HG03064 (cell line): ENCODE results near the gene PACS1.

Experiments used
- ATAC-seq: cut with Tn5 transposase; IDR thresholded peaks from one replicate; pipeline ENCODE4 v1.9.1; 2021; ENCODE audit warnings: low read depth; ENCODE audit not compliant: unreplicated experiment

PACS1 gene

GRCh38 chr11:66131937-66132632 lies 62.0 kb downstream of the PACS1 start:
- ATAC-seq = no peak

GRCh38 chr11:66133216-66133775 lies 63.2 kb downstream of the PACS1 start:
- ATAC-seq = no peak

GRCh38 chr11:66136752-66137123 lies 66.7 kb downstream of the PACS1 start:
- no peak for ATAC-seq

- ATAC-seq = no peak
Observed at GRCh38 chr11:66139817-66140404, 69.8 kb downstream of the PACS1 start.

- ATAC-seq = no peak
Observed at GRCh38 chr11:66142370-66143263, 72.5 kb downstream of the PACS1 start.

- no peak for ATAC-seq
Observed at GRCh38 chr11:66143264-66143566, 73.1 kb downstream of the PACS1 start.

- no peak for ATAC-seq
Observed at GRCh38 chr11:66143996-66144678, 74.1 kb downstream of the PACS1 start.

GRCh38 chr11:66146074-66146473 lies 76.0 kb downstream of the PACS1 start:
- no peak for ATAC-seq

- ATAC-seq = no peak
Observed at GRCh38 chr11:66146940-66147339, 76.9 kb downstream of the PACS1 start.

- ATAC-seq = no peak
Observed at GRCh38 chr11:66150140-66150539, 80.1 kb downstream of the PACS1 start.

GRCh38 chr11:66150725-66151124 lies 80.7 kb downstream of the PACS1 start:
- no peak for ATAC-seq

- ATAC-seq = no peak
Observed at GRCh38 chr11:66151273-66151672, 81.2 kb downstream of the PACS1 start.

- ATAC-seq = no peak
Observed at GRCh38 chr11:66154109-66154508, 84.0 kb downstream of the PACS1 start.

GRCh38 chr11:66155387-66156073 lies 85.5 kb downstream of the PACS1 start:
- ATAC-seq = no peak

GRCh38 chr11:66157182-66157864 lies 87.3 kb downstream of the PACS1 start:
- no peak for ATAC-seq

- no peak for ATAC-seq
Observed at GRCh38 chr11:66158156-66158555, 88.1 kb downstream of the PACS1 start.

GRCh38 chr11:66159324-66159984 lies 89.4 kb downstream of the PACS1 start:
- no peak for ATAC-seq

GRCh38 chr11:66160709-66161108 lies 90.6 kb downstream of the PACS1 start:
- no peak for ATAC-seq

- no peak for ATAC-seq
Observed at GRCh38 chr11:66168289-66168688, 98.2 kb downstream of the PACS1 start.
